Muscle of leg (tissue), 11 donors: ENCODE data around the gene BUD23. TPM values are rescaled to one million over a fixed set of nuclear protein-coding genes. Genes with fewer than 3 reads are reported as not detected.
"Not testable (repeated sequence)": the region's sequence is repeated elsewhere in the genome, so short reads cannot be mapped to it uniquely, and the experiment has no call there.

Experiments
- DNase-seq: peaks from one replicate; pipeline ENCODE4 v3.0.0; 2013
- H3K27ac ChIP-seq: one replicate; pipeline ENCODE4 v1.5.1; 2013; ENCODE audit warnings: mild to moderate bottlenecking, low read length, control low read depth
- H3K27me3 ChIP-seq: one replicate; pipeline ENCODE4 v1.6.1; 2013; ENCODE audit warnings: low read length; ENCODE audit not compliant: control insufficient read depth, insufficient read depth
- H3K36me3 ChIP-seq: one replicate; pipeline ENCODE4 v1.6.1; 2013; ENCODE audit warnings: low read length; ENCODE audit not compliant: control insufficient read depth, insufficient read depth
- H3K4me1 ChIP-seq: one replicate; pipeline ENCODE4 v1.6.1; 2013; ENCODE audit warnings: low read length; ENCODE audit not compliant: control insufficient read depth, insufficient read depth
- H3K4me3 ChIP-seq: one replicate; pipeline ENCODE4 v1.5.1; 2013; ENCODE audit warnings: low read length, control low read depth
- H3K9me3 ChIP-seq: replicated peaks from 2 replicates; pipeline ENCODE4 v1.6.1; 2013; ENCODE audit warnings: low read depth, low read length; ENCODE audit not compliant: control insufficient read depth
- WGBS: methylation state at CpG from one replicate; pipeline ENCODE4 v1.1.5; 2013; ENCODE audit warnings: missing lambda C conversion rate; ENCODE audit not compliant: insufficient coverage; 5-methylcytosine and 5-hydroxymethylcytosine counted together
- polyA plus RNA-seq, 8 donors: library from polyadenylated mRNA; unstranded; fragments of 120-200 nt; gene quantifications; one replicate each; pipeline versions ENCODE4 v1.2.1 to v1.2.3, GENCODE V29; 2013; ENCODE audit warnings: inconsistent platforms in 1 of 8, low replicate concordance in 1 of 8; ENCODE audit not compliant: insufficient read length in 8 of 8, insufficient read depth in 1 of 8
- total RNA-seq: library from RNA; stranded (reverse); fragments of 120-200 nt; gene quantifications from one replicate; pipeline ENCODE4 v1.2.4, GENCODE V29; 2013

BUD23 gene
- total and polyA plus RNA-seq, 9 donors = 34.3 to 87.1 (median 78.9) TPM

GRCh38 chr7:73717025-73717807 lies 33.8 kb downstream of the BUD23 start:
- Histone ChIP-seq H3K4me3 (no peak overlapping the region), H3K9me3 (no peaks in the 10 kb centered on the region), H3K27ac (no peak overlapping the region), H3K4me1 (peaks cover 58% of the 10 kb centered on the region), H3K36me3 (no peaks in the 10 kb centered on the region), H3K27me3 (peaks cover 3% of the 10 kb centered on the region)
- peak; percentile 87 for DNase-seq
- 86% methylated on average over 2 of the region's 13 CpGs for WGBS

- H3K36me3 ChIP-seq = no peaks in the 10 kb centered on the region
- H3K27ac ChIP-seq = no peak overlapping the region
- peaks cover 3% of the 10 kb centered on the region for H3K27me3 ChIP-seq
- H3K4me3 ChIP-seq = peak overlapping the region; percentile 3
- WGBS = 60% methylated on average over 9 of the region's 10 CpGs
- H3K4me1 ChIP-seq = peaks cover 58% of the 10 kb centered on the region
- H3K9me3 ChIP-seq = no peaks in the 10 kb centered on the region
- DNase-seq = no peak
Observed at GRCh38 chr7:73717991-73718405, 34.6 kb downstream of the BUD23 start.

- 0% methylated on average over 1 of the region's 9 CpGs for WGBS
- H3K4me3 ChIP-seq = peak overlapping the region; percentile 74
- no peaks in the 10 kb centered on the region for H3K9me3 ChIP-seq
- peaks cover 3% of the 10 kb centered on the region for H3K27me3 ChIP-seq
- no peaks in the 10 kb centered on the region for H3K36me3 ChIP-seq
- H3K27ac ChIP-seq = no peak overlapping the region
- no peak for DNase-seq
- H3K4me1 ChIP-seq = peaks cover 58% of the 10 kb centered on the region
Observed at GRCh38 chr7:73718438-73718881, 35.1 kb downstream of the BUD23 start.

- Histone ChIP-seq H3K27me3 (peaks cover 3% of the 10 kb centered on the region), H3K36me3 (no peaks in the 10 kb centered on the region), H3K9me3 (no peaks in the 10 kb centered on the region), H3K4me1 (peaks cover 58% of the 10 kb centered on the region), H3K27ac (no peak within 1 kb of the TSS), H3K4me3 (peak within 1 kb of the TSS; percentile 74)
- under 1% methylated on average over 64 of the region's 96 CpGs for WGBS
- peak; percentile 75 for DNase-seq
Observed at GRCh38 chr7:73718905-73719805, 35.8 kb downstream of the BUD23 start, which contains the start of gene STX1A. Gene STX1A (minus strand): TSS chr7:73719669. CDS start chr7:73719631, 38 bp downstream.

GRCh38 chr7:73719806-73720169 lies 36.4 kb downstream of the BUD23 start:
- Histone ChIP-seq H3K9me3 (no peaks in the 10 kb centered on the region), H3K27me3 (peaks cover 3% of the 10 kb centered on the region), H3K4me1 (peaks cover 58% of the 10 kb centered on the region), H3K36me3 (no peaks in the 10 kb centered on the region), H3K4me3 (peak overlapping the region; percentile 31), H3K27ac (no peak overlapping the region)
- no peak for DNase-seq
- WGBS = 21% methylated on average over 4 of the region's 16 CpGs

- not testable (repeated sequence) for H3K27me3 ChIP-seq, H3K36me3 ChIP-seq, H3K27ac ChIP-seq, H3K4me3 ChIP-seq, DNase-seq, H3K9me3 ChIP-seq
- H3K4me1 ChIP-seq = peaks cover 54% of the 10 kb centered on the region
- WGBS = 89% methylated on average over 6 of the region's 9 CpGs
Observed at GRCh38 chr7:73720443-73720842, 37.0 kb downstream of the BUD23 start.

- Histone ChIP-seq H3K27me3 (peaks cover 3% of the 10 kb centered on the region), H3K9me3 (no peaks in the 10 kb centered on the region), H3K4me1 (peaks cover 45% of the 10 kb centered on the region)
Observed at GRCh38 chr7:73721377-73721817, 38.0 kb downstream of the BUD23 start.

GRCh38 chr7:73722182-73722581 lies 38.8 kb downstream of the BUD23 start:
- not testable (repeated sequence) for DNase-seq, H3K9me3 ChIP-seq, H3K27me3 ChIP-seq, H3K4me3 ChIP-seq, H3K27ac ChIP-seq, H3K36me3 ChIP-seq
- WGBS = 50% methylated on average over 2 of the region's 4 CpGs
- H3K4me1 ChIP-seq = peaks cover 37% of the 10 kb centered on the region

More at GRCh38 chr7:73721377-73721817, 38.0 kb downstream of the BUD23 start:
- DNase-seq = peak; percentile 92
- peak overlapping the region; percentile 86 for H3K27ac ChIP-seq
- H3K4me3 ChIP-seq = no peak overlapping the region
- no peaks in the 10 kb centered on the region for H3K36me3 ChIP-seq
- 50% methylated on average over 3 of the region's 3 CpGs for WGBS

GRCh38 chr7:73722785-73723184 lies 39.4 kb downstream of the BUD23 start:
- Histone ChIP-seq H3K4me3 (no peak overlapping the region), H3K27ac (no peak overlapping the region), H3K9me3 (no peaks in the 10 kb centered on the region), H3K27me3 (peaks cover 6% of the 10 kb centered on the region), H3K4me1 (peaks cover 31% of the 10 kb centered on the region), H3K36me3 (no peaks in the 10 kb centered on the region)
- WGBS = 60% methylated on average over 1 of the region's 6 CpGs
- no peak for DNase-seq

- no peaks in the 10 kb centered on the region for H3K36me3 ChIP-seq
- DNase-seq = no peak
- no CpG with 5 or more reads among the region's 3 CpGs for WGBS
- H3K9me3 ChIP-seq = no peaks in the 10 kb centered on the region
- H3K27ac ChIP-seq = no peak overlapping the region
- H3K4me1 ChIP-seq = peaks cover 21% of the 10 kb centered on the region
- H3K27me3 ChIP-seq = peaks cover 3% of the 10 kb centered on the region
- H3K4me3 ChIP-seq = no peak overlapping the region
Observed at GRCh38 chr7:73723813-73724212, 40.4 kb downstream of the BUD23 start.
